GM12864 (cell line): Measurements from ENCODE around the gene SLC45A1.

ENCODE experiments used
- DNase-seq: peaks from one replicate; pipeline ENCODE4 v3.0.0-alpha.2; 2011; ENCODE audit warnings: low read depth
- H3K4me3 ChIP-seq: 2 replicates; pipeline ENCODE4 v1.5.1; 2011; ENCODE audit warnings: mild to moderate bottlenecking, low read depth, low read length, control low read depth
- CTCF ChIP-seq: IDR thresholded peaks from 2 replicates; pipeline ENCODE4 v1.5.1; 2011; ENCODE audit warnings: low read depth, mild to moderate bottlenecking, moderate library complexity, low read length, control low read depth, inconsistent platforms; ENCODE audit errors: missing control alignments

Gene SLC45A1

GRCh38 chr1:8347635-8348034, 29.7 kb downstream of the SLC45A1 start:
- no peak for DNase-seq
- no peak overlapping the region for H3K4me3 ChIP-seq
- no peak for TF ChIP-seq CTCF

GRCh38 chr1:8348047-8348776, 30.3 kb downstream of the SLC45A1 start:
- no peak for TF ChIP-seq CTCF
- H3K4me3 ChIP-seq = no peak overlapping the region

GRCh38 chr1:8348777-8349472, 31.0 kb downstream of the SLC45A1 start:
- TF ChIP-seq CTCF = peak; percentile 82
- DNase-seq = peak; percentile 13
- H3K4me3 ChIP-seq = no peak overlapping the region

More at GRCh38 chr1:8348047-8348776, 30.3 kb downstream of the SLC45A1 start:
- DNase-seq = no peak

- DNase-seq = no peak
- H3K4me3 ChIP-seq = no peak overlapping the region
- no peak for TF ChIP-seq CTCF
Observed at GRCh38 chr1:8349473-8349865, 31.6 kb downstream of the SLC45A1 start.

- TF ChIP-seq CTCF = no peak
- DNase-seq = no peak
- no peak overlapping the region for H3K4me3 ChIP-seq
Observed at GRCh38 chr1:8349961-8350360, 32.0 kb downstream of the SLC45A1 start.

GRCh38 chr1:8350914-8351684, 33.2 kb downstream of the SLC45A1 start:
- H3K4me3 ChIP-seq = no peak overlapping the region
- no peak for DNase-seq
- TF ChIP-seq CTCF = no peak
